Osteocyte (in vitro differentiated cells): Measurements from ENCODE around the gene EFNB2. TPM values are rescaled to one million over a fixed set of nuclear protein-coding genes. Genes with fewer than 3 reads are reported as not detected.

Source experiments
- DNase-seq: peaks from one replicate; pipeline ENCODE4 v3.0.0; 2021; ENCODE audit warnings: mixed read lengths; ENCODE audit not compliant: unreplicated experiment; ENCODE audit errors: extremely low spot score
- H3K27ac Mint-ChIP-seq: one replicate; pipeline ENCODE4 v1.8.0; 2021; ENCODE audit warnings: mild to moderate bottlenecking, mixed read lengths; ENCODE audit not compliant: unreplicated experiment
- H3K27me3 Mint-ChIP-seq: one replicate; pipeline ENCODE4 v1.8.0; 2021; ENCODE audit warnings: mixed read lengths; ENCODE audit not compliant: unreplicated experiment
- H3K36me3 Mint-ChIP-seq: one replicate; pipeline ENCODE4 v1.8.0; 2021; ENCODE audit warnings: mixed read lengths; ENCODE audit not compliant: unreplicated experiment
- H3K4me1 Mint-ChIP-seq: one replicate; pipeline ENCODE4 v1.8.0; 2021; ENCODE audit warnings: mixed read lengths; ENCODE audit not compliant: unreplicated experiment
- H3K4me3 Mint-ChIP-seq: one replicate; pipeline ENCODE4 v1.8.0; 2021; ENCODE audit warnings: mild to moderate bottlenecking, moderate library complexity, mixed read lengths; ENCODE audit not compliant: unreplicated experiment
- H3K9me3 Mint-ChIP-seq: one replicate; pipeline ENCODE4 v1.8.0; 2021; ENCODE audit warnings: mixed read lengths; ENCODE audit not compliant: unreplicated experiment
- CTCF ChIP-seq: fragments of 200-600 bp; sonication (generic); IDR thresholded peaks from 2 replicates; pipeline ENCODE4 v1.5.0; 2021; ENCODE audit warnings: antibody characterized with exemption, mild to moderate bottlenecking, moderate library complexity
- total RNA-seq: library from RNA; stranded (reverse); gene quantifications from 2 replicates; pipeline ENCODE4 v1.2.1, GENCODE V29; 2021

The EFNB2 gene
- total RNA-seq, 1 donor from 2014 or later = 50.0 TPM

GRCh38 chr13:106514928-106515634 is 20.4 kb downstream of the EFNB2 start:
- peaks cover 49% of the 10 kb centered on the region for H3K4me1 Mint-ChIP-seq
- no peak for DNase-seq
- H3K9me3 Mint-ChIP-seq = no peaks in the 10 kb centered on the region
- H3K4me3 Mint-ChIP-seq = no peak overlapping the region
- peak overlapping the region; percentile 12 for H3K27ac Mint-ChIP-seq
- peaks cover 15% of the 10 kb centered on the region for H3K36me3 Mint-ChIP-seq
- no peak for TF ChIP-seq CTCF
- no peaks in the 10 kb centered on the region for H3K27me3 Mint-ChIP-seq

GRCh38 chr13:106513025-106513983 is 22.2 kb downstream of the EFNB2 start:
- Mint-ChIP-seq H3K36me3 (peaks cover 18% of the 10 kb centered on the region), H3K4me3 (no peak overlapping the region), H3K4me1 (peaks cover 55% of the 10 kb centered on the region), H3K27me3 (no peaks in the 10 kb centered on the region), H3K27ac (peak overlapping the region; percentile 58), H3K9me3 (no peaks in the 10 kb centered on the region)
- no peak for DNase-seq
- no peak for TF ChIP-seq CTCF

- Mint-ChIP-seq H3K27ac (peak overlapping the region; percentile 97), H3K4me3 (peak overlapping the region; percentile 73), H3K27me3 (no peaks in the 10 kb centered on the region), H3K9me3 (no peaks in the 10 kb centered on the region), H3K4me1 (peaks cover 41% of the 10 kb centered on the region), H3K36me3 (peaks cover 22% of the 10 kb centered on the region)
- no peak for DNase-seq
- TF ChIP-seq CTCF = no peak
These were observed 27.7 kb downstream of the EFNB2 start for GRCh38 chr13:106507560-106508274.

- Mint-ChIP-seq H3K36me3 (peaks cover 18% of the 10 kb centered on the region), H3K27me3 (no peaks in the 10 kb centered on the region), H3K27ac (peak overlapping the region; percentile 57), H3K4me3 (no peak overlapping the region), H3K4me1 (peaks cover 41% of the 10 kb centered on the region), H3K9me3 (no peaks in the 10 kb centered on the region)
- no peak for TF ChIP-seq CTCF
- no peak for DNase-seq
These were observed 29.2 kb downstream of the EFNB2 start for GRCh38 chr13:106506286-106506685.
